Mucosa of rectum (tissue), 2 donors: ENCODE measurements around the gene EDA.

Experiments
- H3K27ac ChIP-seq, 2 donors: one replicate each; pipeline ENCODE4 v1.7.0; 2013; ENCODE audit warnings: inconsistent platforms in 2 of 2, low read depth in 2 of 2, low read length in 2 of 2
- H3K27me3 ChIP-seq, 2 donors: one replicate each; pipeline ENCODE4 v1.7.0; 2013; ENCODE audit warnings: low read length in 2 of 2; ENCODE audit not compliant: control insufficient read depth in 2 of 2, insufficient read depth in 2 of 2
- H3K36me3 ChIP-seq, 2 donors: one replicate each; pipeline ENCODE4 v1.7.0; 2013; ENCODE audit warnings: low read length in 2 of 2; ENCODE audit not compliant: control insufficient read depth in 2 of 2, insufficient read depth in 2 of 2
- H3K4me1 ChIP-seq, 2 donors: one replicate each; pipeline ENCODE4 v1.7.0; 2013; ENCODE audit warnings: low read length in 2 of 2, mild to moderate bottlenecking in 1 of 2; ENCODE audit not compliant: control insufficient read depth in 2 of 2, insufficient read depth in 2 of 2
- H3K4me3 ChIP-seq, 2 donors: one replicate each; pipeline ENCODE4 v1.7.0; 2013; ENCODE audit warnings: low read length in 2 of 2
- H3K9ac ChIP-seq, 2 donors: one replicate each; pipeline ENCODE4 v1.7.0; 2013; ENCODE audit warnings: low read length in 2 of 2, low read depth in 1 of 2, mild to moderate bottlenecking in 1 of 2
- H3K9me3 ChIP-seq, 2 donors: one replicate each; pipeline ENCODE4 v1.7.0; 2013; ENCODE audit warnings: low read length in 2 of 2; ENCODE audit not compliant: control insufficient read depth in 2 of 2
- donor health status: healthy.
- donor health status: Normal muscosa, but diverticular disease.

Gene EDA

GRCh38 chrX:70009049-70009448 is 393.1 kb downstream of the EDA start:
- Histone ChIP-seq H3K4me3 (no peak overlapping the region), H3K27ac (no peak overlapping the region), H3K9ac (no peak overlapping the region), H3K36me3 (no peaks in the 10 kb centered on the region), H3K27me3 (peaks cover 0 to 11% of the 10 kb centered on the region in 2 donors), H3K4me1 (peaks cover 0 to 2% of the 10 kb centered on the region in 2 donors), H3K9me3 (no peaks in the 10 kb centered on the region)

- Histone ChIP-seq H3K27me3 (peaks cover 0 to 11% of the 10 kb centered on the region in 2 donors), H3K4me3 (no peak overlapping the region), H3K9me3 (no peaks in the 10 kb centered on the region), H3K27ac (no peak overlapping the region), H3K4me1 (peaks cover 0 to 3% of the 10 kb centered on the region in 2 donors), H3K36me3 (no peaks in the 10 kb centered on the region), H3K9ac (no peak overlapping the region)
Observed at GRCh38 chrX:70009970-70010369, 394.1 kb downstream of the EDA start.

GRCh38 chrX:70012756-70013155 is 396.8 kb downstream of the EDA start:
- Histone ChIP-seq H3K9me3 (no peaks in the 10 kb centered on the region), H3K36me3 (no peaks in the 10 kb centered on the region), H3K27me3 (peaks cover 0 to 11% of the 10 kb centered on the region in 2 donors), H3K4me3 (no peak overlapping the region), H3K4me1 (peaks cover 0 to 3% of the 10 kb centered on the region in 2 donors), H3K9ac (no peak overlapping the region), H3K27ac (no peak overlapping the region)

- peaks cover 0 to 11% of the 10 kb centered on the region in 2 donors for H3K27me3 ChIP-seq
- H3K27ac ChIP-seq: no peak overlapping the region
Observed at GRCh38 chrX:70013466-70014381, 397.8 kb downstream of the EDA start.

GRCh38 chrX:70016513-70016912 is 400.6 kb downstream of the EDA start:
- Histone ChIP-seq H3K36me3 (no peaks in the 10 kb centered on the region), H3K4me1 (peaks cover 0 to 3% of the 10 kb centered on the region in 2 donors), H3K9ac (no peak overlapping the region), H3K4me3 (no peak overlapping the region), H3K27ac (no peak overlapping the region), H3K9me3 (no peaks in the 10 kb centered on the region), H3K27me3 (peaks cover 0 to 11% of the 10 kb centered on the region in 2 donors)

More at GRCh38 chrX:70013466-70014381, 397.8 kb downstream of the EDA start:
- no peaks in the 10 kb centered on the region for H3K9me3 ChIP-seq
- H3K9ac ChIP-seq: no peak overlapping the region
- H3K4me3 ChIP-seq: no peak overlapping the region
- H3K4me1 ChIP-seq: peaks cover 0 to 3% of the 10 kb centered on the region in 2 donors
- no peaks in the 10 kb centered on the region for H3K36me3 ChIP-seq

GRCh38 chrX:70022616-70023015 is 406.7 kb downstream of the EDA start:
- H3K4me1 ChIP-seq: no peaks in the 10 kb centered on the region
- peaks cover 4 to 5% of the 10 kb centered on the region in 2 donors for H3K27me3 ChIP-seq
- no peak overlapping the region for H3K27ac ChIP-seq
- H3K9ac ChIP-seq: no peak overlapping the region
- no peak overlapping the region for H3K4me3 ChIP-seq
- no peaks in the 10 kb centered on the region for H3K36me3 ChIP-seq
- H3K9me3 ChIP-seq: no peaks in the 10 kb centered on the region

- Histone ChIP-seq H3K9ac (no peak overlapping the region), H3K4me3 (no peak overlapping the region), H3K36me3 (no peaks in the 10 kb centered on the region), H3K4me1 (no peaks in the 10 kb centered on the region), H3K27ac (no peak overlapping the region), H3K27me3 (peaks cover 5 to 8% of the 10 kb centered on the region in 2 donors), H3K9me3 (no peaks in the 10 kb centered on the region)
Observed at GRCh38 chrX:70025464-70025863, 409.6 kb downstream of the EDA start.

GRCh38 chrX:70026112-70026850 is 410.4 kb downstream of the EDA start:
- H3K9ac ChIP-seq: no peak overlapping the region
- no peaks in the 10 kb centered on the region for H3K36me3 ChIP-seq
- H3K27ac ChIP-seq: no peak overlapping the region
- no peaks in the 10 kb centered on the region for H3K9me3 ChIP-seq
- no peaks in the 10 kb centered on the region for H3K4me1 ChIP-seq
- H3K4me3 ChIP-seq: no peak overlapping the region
- peaks cover 5 to 9% of the 10 kb centered on the region in 2 donors for H3K27me3 ChIP-seq

- H3K4me1 ChIP-seq: no peaks in the 10 kb centered on the region
- no peak overlapping the region for H3K4me3 ChIP-seq
- no peaks in the 10 kb centered on the region for H3K36me3 ChIP-seq
- no peak overlapping the region for H3K9ac ChIP-seq
- no peaks in the 10 kb centered on the region for H3K9me3 ChIP-seq
- no peak overlapping the region for H3K27ac ChIP-seq
- H3K27me3 ChIP-seq: peaks cover 5 to 14% of the 10 kb centered on the region in 2 donors
Observed at GRCh38 chrX:70026851-70027200, 410.9 kb downstream of the EDA start.

GRCh38 chrX:70029863-70030262 is 413.9 kb downstream of the EDA start:
- Histone ChIP-seq H3K4me3 (no peak overlapping the region), H3K27ac (no peak overlapping the region), H3K9me3 (no peaks in the 10 kb centered on the region), H3K4me1 (no peaks in the 10 kb centered on the region), H3K27me3 (peaks cover 5 to 14% of the 10 kb centered on the region in 2 donors), H3K36me3 (no peaks in the 10 kb centered on the region), H3K9ac (no peak overlapping the region)
